ENCODE data around the gene IL1RAPL1. TPM values are rescaled to one million over a fixed set of nuclear protein-coding genes. Genes with fewer than 3 reads are reported as not detected.
A peak's percentile ranks its signal among the peaks of the same experiment; 100 is the strongest.

The IL1RAPL1 gene
- total RNA-seq, 1 experiment from 2014 or later = not detected

DNA sequence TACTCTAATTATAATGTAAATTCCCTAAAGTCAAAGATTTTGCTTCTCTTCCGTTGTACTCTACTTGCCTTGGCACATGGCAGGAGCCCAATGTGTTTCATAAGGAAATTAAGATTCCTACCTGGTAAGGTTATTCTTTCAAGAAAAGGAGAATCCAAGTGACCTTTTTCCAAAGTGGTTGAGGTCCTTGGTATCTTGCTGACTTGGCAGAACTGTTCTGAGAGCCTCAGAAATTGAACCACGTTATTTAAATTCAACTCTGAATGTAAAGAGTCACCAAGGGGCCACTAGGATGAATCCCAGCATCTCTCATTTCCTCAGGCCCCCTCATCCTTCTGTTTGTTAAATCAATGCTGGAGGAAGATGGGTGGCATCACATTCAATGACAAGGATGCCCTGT lies 1209.9 kb downstream of the IL1RAPL1 start:
- intact Hi-C loops (cut with micrococcal nuclease) = no loop called here
- no peaks in the 10 kb centered on the region for H3K4me1 Mint-ChIP-seq (ENCODE audit: insufficient read depth, unreplicated experiment)
- no peak overlapping the region for H3K27ac Mint-ChIP-seq (ENCODE audit: low read depth, unreplicated experiment)
- ChIA-PET CTCF (interaction anchor here (0.9 kb wide), 1 partner anchor 11 kb away, joined by 5 read pairs; no protein-coding TSS in a partner anchor), POLR2A (no interaction called here)
- no TSS peak for BruUV-seq (replicated peaks)
- H3K36me3 Mint-ChIP-seq (ENCODE audit: insufficient read depth, unreplicated experiment) = no peaks in the 10 kb centered on the region
- DNase-seq (ENCODE audit: unreplicated experiment) = no peak
- peaks cover 12% of the 10 kb centered on the region for H3K27me3 Mint-ChIP-seq (ENCODE audit: insufficient read depth, unreplicated experiment)
- TF ChIP-seq, protein P1, sequence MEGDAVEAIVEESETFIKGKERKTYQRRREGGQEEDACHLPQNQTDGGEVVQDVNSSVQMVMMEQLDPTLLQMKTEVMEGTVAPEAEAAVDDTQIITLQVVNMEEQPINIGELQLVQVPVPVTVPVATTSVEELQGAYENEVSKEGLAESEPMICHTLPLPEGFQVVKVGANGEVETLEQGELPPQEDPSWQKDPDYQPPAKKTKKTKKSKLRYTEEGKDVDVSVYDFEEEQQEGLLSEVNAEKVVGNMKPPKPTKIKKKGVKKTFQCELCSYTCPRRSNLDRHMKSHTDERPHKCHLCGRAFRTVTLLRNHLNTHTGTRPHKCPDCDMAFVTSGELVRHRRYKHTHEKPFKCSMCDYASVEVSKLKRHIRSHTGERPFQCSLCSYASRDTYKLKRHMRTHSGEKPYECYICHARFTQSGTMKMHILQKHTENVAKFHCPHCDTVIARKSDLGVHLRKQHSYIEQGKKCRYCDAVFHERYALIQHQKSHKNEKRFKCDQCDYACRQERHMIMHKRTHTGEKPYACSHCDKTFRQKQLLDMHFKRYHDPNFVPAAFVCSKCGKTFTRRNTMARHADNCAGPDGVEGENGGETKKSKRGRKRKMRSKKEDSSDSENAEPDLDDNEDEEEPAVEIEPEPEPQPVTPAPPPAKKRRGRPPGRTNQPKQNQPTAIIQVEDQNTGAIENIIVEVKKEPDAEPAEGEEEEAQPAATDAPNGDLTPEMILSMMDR (IDR thresholded peaks at IDR 0.05; ENCODE audit: unreplicated experiment) = no peak
- no peaks in the 10 kb centered on the region for H3K9me3 Mint-ChIP-seq (ENCODE audit: unreplicated experiment)
- no peak overlapping the region for H3K4me3 Mint-ChIP-seq (ENCODE audit: unreplicated experiment)

DNA sequence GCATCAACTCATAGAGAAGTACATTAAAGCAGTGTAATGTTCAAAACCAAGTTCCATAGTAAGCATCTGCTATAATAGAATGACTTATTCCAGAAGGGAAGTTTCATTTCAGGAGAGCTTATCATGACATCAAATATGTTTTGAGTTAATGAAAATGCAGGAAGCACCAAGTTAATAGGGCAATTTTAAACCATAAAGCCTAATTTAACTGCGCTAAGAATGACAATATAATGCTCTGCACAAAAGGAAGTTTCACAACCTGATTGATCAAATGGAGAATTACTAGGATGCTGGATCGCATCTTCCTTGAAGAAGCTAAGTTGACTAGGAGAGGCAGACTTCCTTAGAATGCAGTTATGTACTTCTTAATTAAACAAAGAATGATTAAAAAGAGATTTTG lies 1211.2 kb downstream of the IL1RAPL1 start:
- intact Hi-C loops (cut with micrococcal nuclease) = no loop called here
- DNase-seq (ENCODE audit: unreplicated experiment) = no peak

DNA sequence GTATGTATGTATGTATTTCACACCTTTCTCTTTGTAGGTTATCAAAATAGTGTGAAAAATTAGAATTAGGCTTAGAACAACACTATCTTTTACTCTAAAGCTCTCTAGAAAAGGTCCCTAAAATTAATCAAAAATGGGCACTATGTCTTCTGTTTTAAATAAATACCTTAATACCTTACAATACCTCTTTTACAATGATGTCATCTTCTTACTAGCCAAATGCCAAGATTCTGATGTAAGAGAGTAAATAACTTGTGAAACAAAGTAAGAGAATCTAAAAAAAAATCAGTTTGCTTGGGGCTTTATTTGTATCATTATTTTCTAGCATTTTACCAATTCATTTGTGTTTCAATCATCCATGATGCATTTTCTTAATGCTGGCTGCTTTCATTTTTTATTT lies 1225.9 kb downstream of the IL1RAPL1 start:
- BruUV-seq (replicated peaks) = no TSS peak
- no peaks in the 10 kb centered on the region for H3K4me1 Mint-ChIP-seq (ENCODE audit: insufficient read depth, unreplicated experiment)
- ChIA-PET POLR2A (no interaction called here), CTCF (no interaction called here)
- TF ChIP-seq, protein P1 (IDR thresholded peaks at IDR 0.05; ENCODE audit: unreplicated experiment) = no peak
- peaks cover 15% of the 10 kb centered on the region for H3K27me3 Mint-ChIP-seq (ENCODE audit: insufficient read depth, unreplicated experiment)
- no peaks in the 10 kb centered on the region for H3K36me3 Mint-ChIP-seq (ENCODE audit: insufficient read depth, unreplicated experiment)
- H3K27ac Mint-ChIP-seq (ENCODE audit: low read depth, unreplicated experiment) = no peak overlapping the region
- intact Hi-C loops (cut with micrococcal nuclease) = no loop called here
- DNase-seq (ENCODE audit: unreplicated experiment) = peak; percentile 1
- no peaks in the 10 kb centered on the region for H3K9me3 Mint-ChIP-seq (ENCODE audit: unreplicated experiment)
- H3K4me3 Mint-ChIP-seq (ENCODE audit: unreplicated experiment) = no peak overlapping the region

More for the DNA sequence above, 1211.2 kb downstream of the IL1RAPL1 start:
- Mint-ChIP-seq H3K4me3 (ENCODE audit: unreplicated experiment) (no peak overlapping the region), H3K27ac (ENCODE audit: low read depth, unreplicated experiment) (no peak overlapping the region), H3K27me3 (ENCODE audit: insufficient read depth, unreplicated experiment) (peaks cover 12% of the 10 kb centered on the region), H3K4me1 (ENCODE audit: insufficient read depth, unreplicated experiment) (no peaks in the 10 kb centered on the region), H3K36me3 (ENCODE audit: insufficient read depth, unreplicated experiment) (no peaks in the 10 kb centered on the region), H3K9me3 (ENCODE audit: unreplicated experiment) (no peaks in the 10 kb centered on the region)
- TF ChIP-seq, protein P1 (IDR thresholded peaks at IDR 0.05; ENCODE audit: unreplicated experiment) = no peak
- ChIA-PET POLR2A (no interaction called here), CTCF (no interaction called here)
- BruUV-seq (replicated peaks) = no TSS peak

DNA sequence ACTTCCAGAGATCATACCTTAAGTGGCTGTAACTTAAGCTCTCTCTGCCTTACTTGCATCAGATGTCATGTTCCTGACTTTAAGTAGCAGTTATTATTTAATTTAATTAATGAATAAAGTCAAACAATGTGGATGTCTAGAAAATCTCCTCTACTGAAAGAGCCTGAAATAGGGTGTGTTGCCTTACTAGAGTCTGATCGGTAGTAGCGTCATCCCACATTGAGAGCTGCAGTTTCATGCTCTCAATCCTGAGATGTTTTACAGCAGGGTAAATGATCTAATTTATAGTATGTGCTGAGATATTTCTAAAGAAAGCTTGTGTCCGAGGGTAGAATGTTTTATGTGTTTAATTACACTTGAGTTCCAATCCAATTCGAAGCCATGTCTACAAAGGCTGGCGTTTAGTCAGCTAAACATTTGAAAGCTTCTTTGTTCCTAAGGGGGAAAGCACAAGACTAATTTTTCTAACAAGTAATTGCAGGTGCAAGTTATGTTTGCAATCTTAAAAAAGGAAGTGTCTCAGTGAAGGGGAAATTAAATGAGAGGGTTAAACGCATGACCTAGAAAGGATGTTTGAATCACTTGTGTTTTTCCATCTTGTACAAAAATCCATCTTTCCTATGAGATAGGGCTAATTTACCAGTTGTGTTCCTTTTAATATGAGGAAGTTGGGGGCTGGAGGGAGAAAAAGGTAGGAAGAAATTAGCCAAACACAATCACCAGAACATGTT lies 1237.1 kb downstream of the IL1RAPL1 start:
- H3K27me3 Mint-ChIP-seq (ENCODE audit: insufficient read depth, unreplicated experiment) = peaks cover 45% of the 10 kb centered on the region

More for the DNA sequence above, 1237.1 kb downstream of the IL1RAPL1 start:
- BruUV-seq (replicated peaks) = no TSS peak
- ChIA-PET POLR2A (no interaction called here), CTCF (interaction anchor here (0.6 to 1.0 kb wide), 2 partner anchors 10 to 117 kb away, joined by 3 read pairs; no protein-coding TSS in a partner anchor)
- intact Hi-C loops (cut with micrococcal nuclease) = no loop called here
- Mint-ChIP-seq H3K4me3 (ENCODE audit: unreplicated experiment) (no peak overlapping the region), H3K36me3 (ENCODE audit: insufficient read depth, unreplicated experiment) (no peaks in the 10 kb centered on the region), H3K27ac (ENCODE audit: low read depth, unreplicated experiment) (no peak overlapping the region), H3K9me3 (ENCODE audit: unreplicated experiment) (no peaks in the 10 kb centered on the region), H3K4me1 (ENCODE audit: insufficient read depth, unreplicated experiment) (no peaks in the 10 kb centered on the region)
- TF ChIP-seq, protein P1 (IDR thresholded peaks at IDR 0.05; ENCODE audit: unreplicated experiment) = no peak
- no peak for DNase-seq (ENCODE audit: unreplicated experiment)

Measured in MCF 10A (cell line).